DLD1 (cell line): ENCODE results near the gene ZNF816.
"Not testable (repeated sequence)": the region's sequence is repeated elsewhere in the genome, so short reads cannot be mapped to it uniquely, and the experiment has no call there.

ENCODE experiments used
- in situ Hi-C: cut with HindIII; loops from 2 replicates; pipeline ENCODE4 v1.10.0; 2017; ENCODE audit warnings: low sequenced_read_pairs

ZNF816 gene

DNA sequence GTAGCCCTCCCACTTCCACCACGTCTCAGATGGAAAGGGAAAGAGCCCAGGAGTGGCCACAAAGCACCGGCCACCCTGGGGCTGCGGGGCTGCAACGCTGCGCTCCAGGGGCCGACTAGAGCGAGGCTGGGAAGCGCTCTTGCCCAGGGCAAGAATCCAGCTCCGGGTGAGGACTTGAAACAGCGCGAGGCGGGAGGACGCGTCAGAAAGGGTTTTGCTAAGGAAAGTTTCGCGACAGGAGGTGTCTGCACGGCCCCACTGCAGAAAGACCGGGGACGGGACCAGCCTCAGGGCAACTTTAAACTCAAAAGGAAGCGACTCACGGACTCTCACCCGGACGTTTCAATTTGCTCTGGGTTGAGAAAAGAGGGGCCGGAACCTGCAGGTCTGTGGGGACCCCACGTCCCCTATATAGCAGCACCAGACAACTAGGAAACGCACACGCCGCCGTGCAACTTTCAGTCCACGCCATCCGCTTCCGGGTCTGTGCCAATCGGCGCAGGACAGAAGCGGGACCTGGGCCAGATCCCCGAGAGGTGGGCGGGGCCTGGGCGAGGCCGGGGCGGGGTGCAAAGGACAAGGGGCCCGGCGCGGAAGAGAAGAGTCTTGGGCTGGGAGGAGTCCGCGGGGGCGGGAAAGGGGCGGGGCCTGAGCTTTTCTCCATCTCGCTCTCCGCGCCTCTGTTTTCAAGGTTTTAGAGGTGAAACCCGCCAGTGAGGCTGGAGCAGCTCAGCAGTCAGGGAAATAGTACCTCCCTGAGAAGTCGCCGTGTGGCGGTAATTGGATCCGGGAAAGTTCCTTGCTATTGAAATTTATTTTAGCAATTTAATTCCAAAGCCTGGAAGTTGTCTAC, at the start of gene ZNF816:
Gene ZNF816 (minus strand): TSS at position 488 of the 853 bp plus-strand sequence. CDS start 6,792 bp downstream, outside the sequence.
- in situ Hi-C loops = no loop called here

DNA sequence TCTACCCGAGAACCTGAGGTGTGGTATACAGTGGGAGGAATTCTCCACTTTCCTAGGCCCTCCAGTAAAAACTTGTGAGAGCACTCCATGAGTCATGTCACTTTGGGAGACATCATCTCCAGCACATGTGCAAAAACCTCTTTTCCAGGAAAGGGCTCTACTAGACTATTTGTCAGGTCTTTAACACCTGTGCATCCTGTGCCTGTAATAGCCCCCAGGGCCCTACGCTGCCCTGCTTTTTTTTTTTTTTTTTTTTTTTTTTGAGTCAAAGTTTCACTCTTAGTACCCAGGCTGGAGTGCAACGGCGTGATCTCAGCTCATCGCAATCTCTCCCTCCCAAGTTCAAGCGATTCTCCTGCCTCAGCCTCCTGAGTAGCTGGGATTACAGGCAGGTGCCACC, 49.3 kb upstream of the ZNF816 start:
- in situ Hi-C loops = no loop called here

DNA sequence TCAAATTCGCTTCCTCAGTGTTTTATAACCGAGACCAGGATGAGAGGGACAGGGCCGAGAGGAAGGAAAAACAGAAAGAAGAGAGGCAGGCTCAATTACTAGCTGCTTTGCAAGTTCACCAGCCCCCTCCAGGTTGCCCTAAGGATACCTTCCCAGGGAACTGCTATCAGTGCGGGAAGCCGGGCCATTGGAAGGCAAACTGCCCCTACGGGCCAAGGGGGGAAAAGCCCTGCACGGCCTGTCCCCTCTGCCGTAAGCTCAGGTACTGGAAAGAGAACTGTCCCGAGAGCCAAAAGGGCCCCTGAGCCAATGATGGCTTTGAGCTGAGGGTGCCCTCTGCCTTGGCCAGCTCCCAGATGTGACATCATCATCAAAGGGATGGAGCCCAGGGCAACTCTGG, 47.8 kb upstream of the ZNF816 start:
- in situ Hi-C loops = no loop called here

DNA sequence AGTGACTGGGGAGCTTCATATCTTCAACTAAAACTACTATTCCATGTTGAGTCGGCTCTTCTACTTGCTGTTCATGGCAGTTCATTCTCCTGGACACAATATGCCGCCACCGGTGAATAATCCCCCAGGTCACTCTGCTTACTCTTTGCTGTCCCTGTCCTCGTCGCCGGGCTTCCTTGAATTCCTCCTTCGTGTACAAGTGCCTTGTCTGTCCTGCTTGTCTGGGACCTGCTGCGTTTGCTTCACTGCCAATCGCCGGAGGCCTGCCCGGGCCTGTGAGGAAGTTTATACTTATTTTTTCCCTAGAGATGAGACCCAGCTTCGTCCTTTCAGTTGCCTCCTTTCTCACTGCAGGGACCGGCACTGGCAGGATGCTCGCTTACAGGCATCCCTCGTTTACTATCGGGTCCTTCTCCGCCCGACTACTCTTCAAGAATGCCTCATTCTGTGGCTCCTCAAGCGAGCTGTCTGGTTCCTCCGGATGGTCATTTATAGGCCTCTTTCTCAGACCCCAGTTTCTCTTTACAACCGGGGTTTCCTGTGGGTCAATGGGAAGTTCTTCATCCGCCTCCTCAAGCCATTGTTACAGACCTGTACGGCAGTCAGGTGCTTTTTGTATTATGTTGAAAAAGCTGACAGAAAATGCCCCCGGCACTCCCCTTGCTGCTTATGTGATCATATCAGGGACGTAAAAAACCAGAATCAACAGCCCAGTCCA, 45.5 kb upstream of the ZNF816 start:
- in situ Hi-C loops = no loop called here

DNA sequence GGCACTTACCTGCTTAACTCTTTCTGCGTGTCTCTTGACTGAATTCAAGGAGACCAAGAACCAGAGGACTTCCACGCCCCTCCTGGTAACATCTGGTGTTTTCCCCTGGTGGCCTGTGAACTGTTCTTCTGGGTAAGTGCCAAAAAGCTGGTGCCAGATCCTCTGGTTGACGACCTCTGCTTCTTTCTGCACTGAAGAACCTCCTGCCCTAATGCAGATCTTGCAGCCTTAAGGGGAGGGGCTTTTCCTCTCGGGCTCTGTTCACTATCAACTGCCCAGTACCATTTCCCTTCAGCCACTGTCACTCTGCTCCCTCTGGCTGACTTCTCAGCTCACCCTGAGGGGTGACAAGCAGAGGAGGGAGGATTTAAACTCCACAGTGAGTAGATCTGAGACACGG, 44.9 kb upstream of the ZNF816 start:
- in situ Hi-C loops = no loop called here

DNA sequence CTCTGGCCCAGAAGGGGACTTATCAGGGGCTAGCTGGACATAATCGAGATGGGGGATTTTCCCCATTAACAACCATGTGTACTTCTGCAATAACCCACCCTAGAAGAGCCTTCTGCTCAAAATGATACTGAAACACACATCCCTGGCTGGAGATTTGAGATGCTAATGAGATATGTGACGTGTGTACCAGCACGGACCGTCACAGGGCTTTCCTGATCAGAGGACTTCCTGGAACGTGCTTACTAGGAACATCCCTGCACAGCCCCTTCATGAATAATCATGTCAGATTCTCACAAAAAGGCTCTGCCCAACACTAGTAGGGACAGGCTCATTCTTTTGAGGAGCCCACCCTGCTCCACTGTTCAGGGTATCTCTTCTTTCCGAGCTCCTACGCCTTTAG, 44.5 kb upstream of the ZNF816 start:
- in situ Hi-C loops = no loop called here

DNA sequence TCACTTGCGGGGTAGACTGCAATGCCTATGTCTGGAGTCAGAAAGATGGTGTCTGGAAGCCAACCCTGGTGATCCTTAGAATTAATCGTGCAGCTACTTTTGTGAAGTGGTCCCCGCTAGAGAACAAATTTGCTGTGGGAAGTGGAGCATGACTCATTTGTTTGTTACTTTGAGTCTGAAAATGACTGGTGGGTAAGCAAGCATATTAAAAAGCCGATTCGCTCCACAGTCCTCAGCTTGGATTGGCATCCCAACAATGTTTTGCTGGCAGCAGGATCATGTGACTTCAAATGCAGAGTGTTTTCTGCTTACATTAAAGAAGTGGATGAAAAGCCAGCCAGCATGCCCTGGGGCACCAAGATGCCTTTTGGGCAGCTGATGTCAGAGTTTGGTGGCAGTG, 41.6 kb upstream of the ZNF816 start:
- in situ Hi-C loops = no loop called here

DNA sequence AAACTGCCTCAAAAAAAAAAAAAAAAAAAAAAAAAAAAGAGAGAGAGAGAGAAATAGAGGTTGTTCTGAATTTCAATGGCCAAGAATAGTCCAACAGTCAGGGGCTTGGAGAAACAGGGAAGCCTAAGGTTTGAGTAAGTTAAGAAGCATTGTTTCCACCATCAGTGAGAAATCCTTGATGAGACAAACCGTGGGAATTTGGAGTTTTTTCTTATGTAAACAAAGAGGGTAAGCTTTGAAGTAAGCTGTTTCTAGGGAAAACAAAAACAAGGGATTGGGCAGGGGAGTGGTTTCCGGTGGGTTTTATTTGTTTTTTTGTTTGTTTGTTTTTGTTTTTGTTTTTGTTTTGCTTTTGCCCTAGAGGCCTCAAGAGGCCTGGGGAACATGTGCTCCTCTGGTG, 39.8 kb upstream of the ZNF816 start:
- in situ Hi-C loops = no loop called here

DNA sequence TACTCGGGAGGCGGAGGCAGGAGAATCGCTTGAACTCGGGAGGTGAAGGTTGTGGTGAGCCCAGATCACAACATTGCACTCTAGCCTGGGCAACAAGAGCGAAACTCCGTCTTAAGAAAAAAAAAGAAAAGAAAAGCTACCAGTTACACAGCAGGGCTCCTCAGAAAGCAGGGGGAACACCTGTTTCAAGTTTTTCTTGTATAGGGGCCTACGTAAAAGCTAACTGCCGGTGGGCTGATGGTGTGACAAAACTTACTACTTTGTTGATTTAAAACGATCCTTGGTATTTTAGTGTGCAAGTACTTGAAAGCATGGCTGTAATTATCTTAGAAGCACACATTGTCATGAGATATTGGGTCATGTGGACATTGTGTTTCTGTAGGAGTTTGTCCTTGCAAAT, 35.3 kb upstream of the ZNF816 start:
- in situ Hi-C loops = no loop called here

DNA sequence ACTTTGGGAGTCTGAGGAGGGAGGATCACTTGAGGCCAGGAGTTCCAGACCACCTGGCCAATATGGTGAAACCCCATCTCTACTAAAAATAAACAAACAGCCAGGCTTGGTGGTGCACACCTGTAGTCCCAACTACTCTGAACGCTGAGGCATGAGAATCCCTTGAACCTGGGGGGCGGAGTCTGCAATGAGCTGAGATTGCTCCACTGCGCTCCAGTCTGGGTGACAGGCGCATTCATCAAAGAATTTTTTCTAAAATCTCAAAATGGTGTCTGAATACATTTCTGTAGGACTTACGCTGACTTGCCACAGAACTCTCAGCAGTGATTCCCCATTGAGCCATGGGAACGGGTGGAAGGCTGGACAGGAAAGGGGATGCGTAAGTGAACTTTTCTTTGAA, 33.0 kb upstream of the ZNF816 start:
- in situ Hi-C loops = no loop called here

DNA sequence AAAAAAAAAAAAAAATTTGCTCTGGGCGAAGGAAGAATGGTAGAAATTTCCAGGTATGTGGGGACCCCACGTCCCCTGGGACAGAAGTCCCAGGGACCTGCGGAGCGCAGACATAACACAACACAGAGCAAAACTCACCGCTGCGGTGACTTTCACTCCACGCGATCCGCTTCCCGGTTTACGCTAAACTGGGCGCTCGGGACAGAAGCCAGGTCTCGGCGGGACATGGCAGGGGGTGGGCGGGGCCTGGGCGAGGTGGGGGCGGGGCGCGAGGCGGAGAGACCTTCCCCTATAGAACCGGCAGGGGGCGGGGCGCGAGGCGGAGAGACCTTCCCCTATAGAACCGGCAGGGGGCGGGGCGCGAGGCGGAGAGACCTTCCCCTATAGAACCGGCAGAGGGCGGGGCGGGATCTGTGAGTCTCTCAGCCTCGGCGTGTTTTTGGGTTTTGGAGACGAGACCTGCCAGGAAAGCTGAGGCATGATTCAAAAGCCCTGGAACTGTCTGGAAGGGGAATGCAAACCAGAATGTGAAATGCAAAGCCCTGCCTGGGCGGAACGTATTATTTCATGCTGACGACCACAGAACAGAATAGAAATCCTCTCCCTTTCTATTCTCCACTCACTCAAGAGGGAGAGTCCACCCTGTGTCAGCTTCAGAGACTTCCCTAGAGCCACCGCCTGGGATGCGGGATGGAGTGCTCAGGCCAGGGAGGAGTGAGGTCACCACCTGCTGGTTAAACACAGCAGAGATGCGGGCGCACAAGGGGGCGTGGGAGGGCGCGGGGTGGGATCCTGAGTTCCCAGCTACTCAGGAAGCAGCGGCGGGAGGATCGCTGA, 30.9 kb upstream of the ZNF816 start:
- in situ Hi-C loops = no loop called here

DNA sequence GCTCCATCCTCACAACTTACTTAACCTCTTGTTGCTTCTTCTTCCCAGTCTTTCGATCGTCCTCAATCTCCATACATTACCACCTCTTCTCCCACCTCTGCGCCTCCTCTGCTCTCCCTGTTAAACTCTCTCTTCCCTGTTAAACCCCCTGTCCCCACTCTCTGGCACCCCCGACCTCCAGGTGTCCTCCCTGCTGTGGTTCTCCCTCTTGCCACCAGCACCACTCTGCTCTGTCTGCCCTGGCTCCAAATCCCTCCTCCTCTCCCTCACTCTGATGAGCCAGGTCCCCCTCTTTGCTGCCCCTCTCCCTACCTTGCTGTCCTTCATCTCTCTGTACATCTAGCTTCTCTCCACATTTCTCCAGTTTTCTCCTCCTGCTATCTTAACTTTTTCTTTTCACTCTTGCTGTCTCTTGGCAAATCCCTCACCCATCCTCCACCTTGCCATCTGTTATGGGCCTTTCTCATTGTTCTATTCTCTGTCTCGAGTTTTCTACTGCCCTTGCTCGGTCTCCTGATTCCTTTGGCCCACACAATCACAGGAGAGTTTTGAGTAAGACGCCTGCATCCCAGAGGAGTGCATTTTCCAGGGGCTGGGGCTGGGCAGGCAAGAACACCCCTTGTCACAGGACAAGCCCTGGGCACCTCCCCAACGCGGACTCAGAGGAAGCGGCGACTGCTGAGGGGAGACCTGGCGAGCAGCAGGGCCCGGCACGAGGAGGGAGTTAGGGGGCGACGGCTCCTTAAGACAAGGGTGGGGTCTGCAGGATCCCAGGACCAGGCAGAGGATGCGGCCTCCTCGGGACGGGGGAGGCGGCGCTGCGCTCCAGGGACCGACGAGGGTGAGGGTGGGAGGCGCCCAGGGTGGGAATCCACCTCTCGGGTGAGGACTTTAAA, 29.7 kb upstream of the ZNF816 start:
- in situ Hi-C loops = no loop called here

DNA sequence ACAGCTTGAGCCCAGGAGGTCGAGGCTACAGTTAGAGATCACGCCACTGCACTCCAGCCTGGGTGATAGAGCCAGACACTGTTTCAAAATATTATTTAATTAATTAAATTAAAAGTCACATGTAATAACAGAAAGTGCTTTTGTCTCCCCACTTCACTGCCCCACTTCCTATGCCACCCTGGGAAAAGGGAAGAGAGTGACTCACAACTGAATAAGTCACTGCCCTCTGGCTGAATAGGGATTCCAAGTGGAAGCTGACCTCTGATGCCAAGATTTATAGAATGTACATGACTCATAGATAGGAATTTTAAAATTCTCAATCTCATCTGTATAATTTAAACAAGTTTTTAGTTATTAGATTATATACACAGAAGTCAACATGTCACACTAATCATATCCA, 28.8 kb upstream of the ZNF816 start:
- in situ Hi-C loops = no loop called here

DNA sequence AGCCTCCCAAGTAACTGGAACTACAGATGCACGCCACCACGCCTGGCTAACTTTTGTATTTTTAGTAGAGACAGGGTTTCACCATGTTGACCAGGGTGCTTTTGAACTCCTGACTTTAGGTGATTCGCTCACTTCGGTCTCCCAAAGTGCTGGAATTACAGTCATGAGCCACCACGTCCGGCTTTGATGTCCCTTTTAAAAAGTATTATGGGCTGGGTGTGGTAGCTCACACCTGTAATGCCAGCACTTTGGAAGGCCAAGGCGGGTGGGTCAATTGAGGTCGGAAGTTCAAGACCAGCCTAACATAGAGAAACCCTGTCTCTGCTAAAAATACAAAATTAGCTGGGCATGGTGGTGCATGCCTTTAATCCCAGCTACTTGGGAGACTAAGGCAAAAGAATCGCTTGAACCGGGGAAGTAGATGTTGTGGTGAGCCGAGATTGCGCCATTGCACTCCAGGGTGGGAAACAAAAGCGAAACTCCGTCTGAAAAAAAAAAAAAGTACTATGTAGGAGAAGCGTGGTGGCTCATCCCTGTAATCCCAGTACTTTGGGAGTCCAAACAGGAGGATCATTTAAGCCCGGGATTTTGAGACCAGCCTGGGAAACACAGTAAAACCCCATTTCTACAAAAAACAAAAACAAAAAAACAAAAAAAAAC, 28.2 kb upstream of the ZNF816 start:
- in situ Hi-C loops = no loop called here

DNA sequence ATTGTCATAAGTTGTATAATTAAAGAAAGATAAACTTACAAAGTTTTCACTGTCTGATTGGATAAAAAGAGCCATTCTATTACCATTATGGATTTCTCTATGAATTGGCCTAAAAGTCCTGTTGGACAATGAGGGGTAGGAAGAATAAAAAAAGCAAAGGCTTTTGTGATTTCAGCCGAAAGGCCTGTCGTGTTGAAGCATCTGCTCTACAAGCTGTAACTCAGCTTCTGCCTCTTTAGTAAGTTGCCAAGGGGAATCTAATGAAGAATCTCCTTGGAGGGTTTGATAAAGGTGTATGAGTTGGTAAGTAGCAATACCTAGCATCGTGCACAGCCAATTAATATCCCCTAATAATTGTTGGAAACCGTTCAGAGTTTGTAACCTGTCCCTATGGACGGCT, 25.8 kb upstream of the ZNF816 start:
- in situ Hi-C loops = no loop called here

DNA sequence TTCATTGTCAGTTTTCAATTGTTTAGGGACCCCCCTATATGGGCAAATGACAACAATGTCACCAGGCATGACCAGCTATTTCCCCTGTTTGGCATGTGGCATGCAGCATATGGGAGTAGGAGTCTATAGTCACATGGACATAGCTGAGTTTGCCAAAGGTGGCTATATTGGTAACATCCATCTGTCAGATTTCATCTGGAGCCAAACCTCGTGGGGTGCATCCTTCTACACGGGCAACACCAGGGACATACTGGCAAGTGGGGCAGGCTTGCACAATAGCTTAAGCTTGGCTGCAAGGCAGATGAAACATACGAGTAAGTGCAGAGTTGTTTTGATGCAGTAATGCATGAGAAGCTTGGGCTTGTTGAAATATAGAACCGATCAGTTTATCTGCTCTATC, 24.5 kb upstream of the ZNF816 start:
- in situ Hi-C loops = no loop called here

DNA sequence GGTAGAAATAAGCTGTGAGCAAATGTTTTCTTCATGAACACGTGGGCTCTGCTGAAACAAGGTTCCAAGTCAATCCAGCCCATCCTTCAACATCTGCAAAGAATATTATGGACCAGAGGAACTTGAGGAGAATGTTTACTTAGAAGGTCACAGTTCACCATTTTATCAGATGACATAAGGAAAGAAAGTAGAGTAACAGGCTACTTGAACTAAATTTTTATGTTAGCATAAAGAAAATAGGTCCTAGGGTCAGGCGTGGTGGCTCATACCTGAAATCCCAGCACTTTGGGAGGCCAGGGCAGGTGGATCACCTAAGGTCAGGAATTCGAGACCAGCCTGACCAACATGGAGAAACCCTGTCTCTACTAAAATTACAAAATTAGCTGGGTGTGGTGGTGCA, 20.5 kb upstream of the ZNF816 start:
- in situ Hi-C loops = not testable (repeated sequence)

DNA sequence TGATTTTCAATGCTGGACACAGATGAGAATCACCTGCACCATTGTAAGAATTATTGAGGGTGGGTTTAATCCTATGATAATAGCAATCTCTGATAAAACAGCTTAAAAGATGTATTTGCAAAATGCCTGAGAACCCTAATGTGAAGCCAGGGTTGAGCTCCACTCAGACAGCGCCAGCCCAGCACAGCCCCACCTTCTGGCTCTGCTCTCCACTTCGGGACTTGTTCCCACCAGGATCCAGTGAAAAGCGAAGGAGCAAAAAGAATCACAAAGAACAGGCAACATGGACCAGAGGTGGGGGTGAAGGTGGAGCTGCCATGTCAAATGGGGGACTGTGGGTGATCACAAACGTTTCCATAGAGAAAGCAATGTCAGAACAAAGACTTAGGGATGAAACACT, 18.6 kb upstream of the ZNF816 start:
- in situ Hi-C loops = no loop called here

DNA sequence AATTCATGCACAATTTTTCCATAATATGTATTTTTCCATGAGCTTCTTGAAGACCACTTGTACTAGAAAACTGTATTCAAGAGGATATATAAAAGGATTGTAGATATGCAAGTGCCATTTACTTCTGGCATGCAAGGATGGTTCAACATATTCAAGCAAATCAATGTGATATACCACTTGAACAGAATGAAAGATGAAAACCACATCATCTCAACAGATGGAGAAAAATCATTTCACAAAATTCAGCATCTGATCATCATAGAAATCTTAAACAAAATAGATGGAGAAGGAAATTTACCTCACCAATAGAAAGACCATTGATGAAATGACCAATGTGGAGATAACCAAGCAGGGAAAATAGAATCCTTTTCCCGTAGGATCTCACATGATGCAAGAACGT, 5.1 kb upstream of the ZNF816 start:
- in situ Hi-C loops = no loop called here

DNA sequence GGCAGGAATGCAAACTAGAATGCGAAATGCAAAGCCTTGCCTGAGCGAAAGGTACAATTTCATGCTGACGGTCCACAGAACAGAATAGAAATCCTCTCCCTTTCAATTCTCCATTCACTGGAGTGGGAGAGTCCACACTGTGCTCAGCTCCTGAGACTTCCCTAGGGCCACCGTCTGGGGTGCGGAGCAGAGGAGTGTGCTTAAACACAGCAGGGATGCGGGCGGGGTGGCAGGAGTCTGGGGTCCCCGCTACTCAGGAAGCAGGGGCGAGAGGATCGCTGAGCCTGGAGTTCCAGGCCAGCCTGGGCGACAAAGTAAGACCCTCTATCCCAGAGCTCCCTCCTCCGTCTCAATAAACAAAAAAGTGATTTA, 552 bp upstream of the ZNF816 start:
- in situ Hi-C loops = no loop called here
